Activated naive CD4-positive, alpha-beta T cell treated with anti-CD3 and anti-CD28 coated beads for 36 hours (primary cell): ENCODE results near the gene GGTA1. TPM values are rescaled to one million over a fixed set of nuclear protein-coding genes. Genes with fewer than 3 reads are reported as not detected.
A peak's percentile ranks its signal among the peaks of the same experiment; 100 is the strongest.
"Not testable (repeated sequence)": the region's sequence is repeated elsewhere in the genome, so short reads cannot be mapped to it uniquely, and the experiment has no call there.

Source experiments
- CTCF ChIA-PET: fragments of 350-600 bp; sonication (Branson Sonifier 250); formaldehyde crosslinking; loops from one replicate; lab custom pipeline; 2021; ENCODE audit warnings: antibody characterized with exemption; lab: Charles Lee
- DNase-seq: peaks from one replicate; pipeline ENCODE4 v3.0.0-alpha.2; 2020
- H3K27ac Mint-ChIP-seq: one replicate; pipeline ENCODE4 v1.8.0; 2021; ENCODE audit warnings: mild to moderate bottlenecking, mixed read lengths
- H3K27me3 Mint-ChIP-seq: one replicate; pipeline ENCODE4 v1.8.0; 2021; ENCODE audit warnings: low read depth, mixed read lengths
- H3K36me3 Mint-ChIP-seq: one replicate; pipeline ENCODE4 v1.8.0; 2021; ENCODE audit warnings: low read depth, mixed read lengths
- H3K4me1 Mint-ChIP-seq: one replicate; pipeline ENCODE4 v1.8.0; 2021; ENCODE audit warnings: low read depth, mixed read lengths
- H3K4me3 Mint-ChIP-seq: one replicate; pipeline ENCODE4 v1.8.0; 2021; ENCODE audit warnings: mild to moderate bottlenecking, moderate library complexity, mixed read lengths
- H3K9me3 Mint-ChIP-seq: one replicate; pipeline ENCODE4 v1.8.0; 2021; ENCODE audit warnings: mixed read lengths
- intact Hi-C: fragments of 100-400 bp; cut with micrococcal nuclease; formaldehyde crosslinking; loops from one replicate; pipeline ENCODE4 v1.15.1; 2023
- total RNA-seq, 2 experiments: library from RNA; stranded (reverse); gene quantifications; one replicate each; pipeline ENCODE4 v1.2.3, GENCODE V29; 2021

GGTA1 gene
- total RNA-seq, 2 experiments from 2014 or later = not detected

GRCh38 chr9:121474231-121474947, 25.3 kb downstream of the GGTA1 start:
- Mint-ChIP-seq H3K4me1 (no peaks in the 10 kb centered on the region), H3K27ac (no peak overlapping the region), H3K9me3 (no peaks in the 10 kb centered on the region), H3K27me3 (no peaks in the 10 kb centered on the region), H3K4me3 (no peak overlapping the region), H3K36me3 (no peaks in the 10 kb centered on the region)
- CTCF ChIA-PET = no interaction called here
- DNase-seq = no peak
- intact Hi-C loops = no loop called here

- Mint-ChIP-seq H3K4me3 (no peak overlapping the region), H3K36me3 (no peaks in the 10 kb centered on the region), H3K27me3 (no peaks in the 10 kb centered on the region), H3K4me1 (no peaks in the 10 kb centered on the region), H3K9me3 (no peaks in the 10 kb centered on the region), H3K27ac (no peak overlapping the region)
- intact Hi-C loops = no loop called here
- DNase-seq = no peak
- CTCF ChIA-PET = no interaction called here
Observed at GRCh38 chr9:121473229-121473628, 26.4 kb downstream of the GGTA1 start.

GRCh38 chr9:121472446-121472845, 27.2 kb downstream of the GGTA1 start:
- Mint-ChIP-seq H3K4me3 (no peak overlapping the region), H3K9me3 (no peaks in the 10 kb centered on the region), H3K36me3 (no peaks in the 10 kb centered on the region), H3K27ac (no peak overlapping the region), H3K27me3 (no peaks in the 10 kb centered on the region), H3K4me1 (no peaks in the 10 kb centered on the region)
- no peak for DNase-seq
- CTCF ChIA-PET = no interaction called here
- intact Hi-C loops = no loop called here

GRCh38 chr9:121466142-121466541, 33.5 kb downstream of the GGTA1 start:
- H3K27ac Mint-ChIP-seq = no peak overlapping the region
- intact Hi-C loops = loop anchor here (2.0 kb wide), 1 partner anchor 19 kb away; no protein-coding TSS in a partner anchor
- no peak overlapping the region for H3K4me3 Mint-ChIP-seq
- DNase-seq = no peak
- CTCF ChIA-PET = no interaction called here
- H3K36me3 Mint-ChIP-seq = no peaks in the 10 kb centered on the region
- H3K27me3 Mint-ChIP-seq = peaks cover 9% of the 10 kb centered on the region
- H3K9me3 Mint-ChIP-seq = no peaks in the 10 kb centered on the region
- H3K4me1 Mint-ChIP-seq = peaks cover 3% of the 10 kb centered on the region

- H3K36me3 Mint-ChIP-seq = no peaks in the 10 kb centered on the region
- no peak for DNase-seq
- intact Hi-C loops = no loop called here
- peaks cover 3% of the 10 kb centered on the region for H3K4me1 Mint-ChIP-seq
- CTCF ChIA-PET = interaction anchor here (1.3 kb wide), 1 partner anchor 33 kb away, joined by 4 read pairs; no protein-coding TSS in a partner anchor
- no peaks in the 10 kb centered on the region for H3K9me3 Mint-ChIP-seq
- no peak overlapping the region for H3K27ac Mint-ChIP-seq
- peaks cover 15% of the 10 kb centered on the region for H3K27me3 Mint-ChIP-seq
- no peak overlapping the region for H3K4me3 Mint-ChIP-seq
Observed at GRCh38 chr9:121464968-121465367, 34.7 kb downstream of the GGTA1 start.

GRCh38 chr9:121463026-121463807, 36.4 kb downstream of the GGTA1 start:
- CTCF ChIA-PET = interaction anchor here (0.9 to 2.5 kb wide), 3 partner anchors 26 to 250 kb away, joined by 3 to 13 read pairs (median 5); no protein-coding TSS in a partner anchor
- Mint-ChIP-seq H3K27ac (no peak overlapping the region), H3K36me3 (no peaks in the 10 kb centered on the region), H3K27me3 (peaks cover 23% of the 10 kb centered on the region), H3K4me3 (no peak overlapping the region), H3K4me1 (peaks cover 3% of the 10 kb centered on the region), H3K9me3 (no peaks in the 10 kb centered on the region)
- intact Hi-C loops = no loop called here
- peak; percentile 57 for DNase-seq

GRCh38 chr9:121459513-121459912, 40.1 kb downstream of the GGTA1 start:
- H3K4me1 Mint-ChIP-seq = peaks cover 6% of the 10 kb centered on the region
- H3K27me3 Mint-ChIP-seq = peaks cover 28% of the 10 kb centered on the region
- no peak overlapping the region for H3K4me3 Mint-ChIP-seq
- intact Hi-C loops = no loop called here
- CTCF ChIA-PET = no interaction called here
- no peaks in the 10 kb centered on the region for H3K9me3 Mint-ChIP-seq
- no peaks in the 10 kb centered on the region for H3K36me3 Mint-ChIP-seq
- H3K27ac Mint-ChIP-seq = no peak overlapping the region
- no peak for DNase-seq

- CTCF ChIA-PET, H3K27ac Mint-ChIP-seq, DNase-seq, H3K9me3 Mint-ChIP-seq, H3K4me3 Mint-ChIP-seq, H3K4me1 Mint-ChIP-seq, intact Hi-C loops, H3K36me3 Mint-ChIP-seq: not testable (repeated sequence)
- H3K27me3 Mint-ChIP-seq = peaks cover 30% of the 10 kb centered on the region
Observed at GRCh38 chr9:121458449-121458848, 41.2 kb downstream of the GGTA1 start.

GRCh38 chr9:121455527-121456239, 44.0 kb downstream of the GGTA1 start:
- Mint-ChIP-seq H3K27me3 (peaks cover 19% of the 10 kb centered on the region), H3K27ac (no peak overlapping the region), H3K4me1 (peaks cover 3% of the 10 kb centered on the region), H3K36me3 (no peaks in the 10 kb centered on the region), H3K9me3 (no peaks in the 10 kb centered on the region), H3K4me3 (no peak overlapping the region)
- CTCF ChIA-PET = interaction anchor here (0.8 to 1.0 kb wide), 2 partner anchors 135 to 136 kb away, joined by 3 read pairs; no protein-coding TSS in a partner anchor
- peak; percentile 49 for DNase-seq
- intact Hi-C loops = no loop called here

- Mint-ChIP-seq H3K4me1 (peaks cover 3% of the 10 kb centered on the region), H3K27ac (no peak overlapping the region), H3K4me3 (no peak overlapping the region), H3K9me3 (no peaks in the 10 kb centered on the region), H3K36me3 (no peaks in the 10 kb centered on the region), H3K27me3 (peaks cover 17% of the 10 kb centered on the region)
- DNase-seq = no peak
- intact Hi-C loops = no loop called here
- CTCF ChIA-PET = interaction anchor here (1.0 kb wide), 1 partner anchor 135 kb away, joined by 3 read pairs; no protein-coding TSS in a partner anchor
Observed at GRCh38 chr9:121454972-121455371, 44.7 kb downstream of the GGTA1 start.

- H3K36me3 Mint-ChIP-seq = no peaks in the 10 kb centered on the region
Observed at GRCh38 chr9:121453232-121453892, 46.3 kb downstream of the GGTA1 start.

More at GRCh38 chr9:121453232-121453892, 46.3 kb downstream of the GGTA1 start:
- Mint-ChIP-seq H3K27ac (no peak overlapping the region), H3K4me1 (peaks cover 3% of the 10 kb centered on the region), H3K9me3 (no peaks in the 10 kb centered on the region), H3K4me3 (no peak overlapping the region), H3K27me3 (peaks cover 14% of the 10 kb centered on the region)
- CTCF ChIA-PET = interaction anchor here (0.6 to 2.3 kb wide), 3 partner anchors 8 to 381 kb away, joined by 4 to 12 read pairs (median 4); no protein-coding TSS in a partner anchor
- intact Hi-C loops = no loop called here
- no peak for DNase-seq
